ENCODE measurements around the gene ROR1.

Gene ROR1

DNA sequence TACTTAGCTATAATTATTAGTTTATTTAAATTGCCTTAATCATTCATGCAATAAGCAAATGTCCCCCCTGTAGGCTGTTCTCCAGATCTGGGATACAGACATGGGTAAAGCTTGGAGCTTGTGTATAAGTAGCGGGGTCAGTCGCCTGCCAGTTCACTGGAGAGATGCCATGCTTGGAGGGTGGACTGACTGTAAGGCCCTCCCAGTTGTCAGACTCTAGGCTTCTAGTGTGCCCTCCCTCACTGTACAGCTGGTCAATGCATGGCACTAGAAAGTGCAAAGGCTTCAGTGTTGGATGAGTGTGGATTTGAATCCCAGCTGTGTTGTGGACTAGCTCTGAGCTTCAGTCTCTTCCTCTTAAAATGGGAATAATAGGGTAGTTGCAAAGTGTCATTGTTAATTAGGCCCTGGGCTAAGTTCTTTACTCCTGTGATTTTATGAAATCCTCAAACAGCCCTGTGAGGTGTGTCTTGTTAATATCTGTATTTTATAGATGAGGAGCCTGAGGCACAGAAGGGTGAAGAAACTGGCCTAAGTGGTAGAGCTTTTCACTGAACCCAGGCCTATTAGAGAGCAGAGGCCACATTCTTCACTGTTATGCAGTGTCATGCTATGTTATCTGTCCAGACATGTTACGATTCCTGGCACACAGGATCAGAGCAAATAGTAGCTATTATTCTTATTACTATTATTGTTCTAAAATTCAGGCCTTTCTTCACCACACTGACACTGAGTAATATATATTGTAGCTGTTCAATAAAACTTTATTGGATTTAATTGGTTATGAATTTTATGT lies 85.9 kb downstream of the ROR1 start:
- DNase-seq: no peak

DNA sequence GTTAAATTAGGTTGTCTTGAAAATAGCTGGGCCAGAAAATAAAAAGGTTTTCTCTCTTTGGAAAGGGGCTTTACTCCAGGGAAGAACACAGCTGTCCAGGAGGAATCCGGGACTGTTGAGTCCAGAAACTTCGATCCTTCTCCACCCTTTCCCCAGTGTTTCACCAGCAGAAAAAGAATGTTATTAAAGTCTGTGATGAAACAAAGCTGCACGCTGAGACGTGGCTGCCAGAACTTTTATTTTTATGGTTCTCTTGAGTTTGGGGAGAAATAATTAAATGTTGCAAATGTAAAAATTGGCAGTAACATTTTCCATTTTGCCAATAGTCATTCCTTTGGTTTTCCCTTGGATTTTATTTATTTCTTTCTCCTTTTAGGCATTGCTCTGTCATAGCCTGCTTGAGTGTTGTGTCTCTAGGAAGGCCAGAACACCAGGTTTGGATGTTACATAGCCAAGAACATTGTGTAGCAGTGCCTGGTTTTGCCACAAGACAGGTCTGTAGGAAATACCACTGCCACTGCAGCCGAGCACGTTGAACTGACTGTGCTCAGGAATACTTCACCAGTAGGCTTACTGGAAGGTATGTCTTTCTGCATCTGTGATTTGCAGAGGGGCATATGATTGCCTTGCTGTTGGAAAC lies 87.4 kb downstream of the ROR1 start:
- no peak for DNase-seq

DNA sequence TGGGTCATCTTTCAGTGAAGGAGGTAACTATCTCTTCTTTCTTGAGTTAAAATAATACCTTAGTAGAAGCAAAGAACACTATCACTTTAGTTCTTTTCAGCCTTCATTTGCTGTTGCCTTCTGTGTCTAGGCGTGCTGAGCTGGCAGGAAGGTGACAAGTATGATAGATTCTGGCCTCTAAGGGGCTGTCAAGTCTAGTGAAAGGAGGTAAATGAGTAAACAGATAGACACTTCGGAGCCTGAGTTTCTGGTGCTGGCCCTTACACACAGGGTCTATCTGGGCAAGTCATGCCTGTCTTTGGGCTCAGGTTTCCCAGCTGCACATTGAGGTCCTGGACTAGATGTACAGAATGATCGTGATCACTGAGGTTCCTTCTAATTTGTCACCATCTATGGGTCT lies 89.3 kb downstream of the ROR1 start:
- DNase-seq: no peak

DNA sequence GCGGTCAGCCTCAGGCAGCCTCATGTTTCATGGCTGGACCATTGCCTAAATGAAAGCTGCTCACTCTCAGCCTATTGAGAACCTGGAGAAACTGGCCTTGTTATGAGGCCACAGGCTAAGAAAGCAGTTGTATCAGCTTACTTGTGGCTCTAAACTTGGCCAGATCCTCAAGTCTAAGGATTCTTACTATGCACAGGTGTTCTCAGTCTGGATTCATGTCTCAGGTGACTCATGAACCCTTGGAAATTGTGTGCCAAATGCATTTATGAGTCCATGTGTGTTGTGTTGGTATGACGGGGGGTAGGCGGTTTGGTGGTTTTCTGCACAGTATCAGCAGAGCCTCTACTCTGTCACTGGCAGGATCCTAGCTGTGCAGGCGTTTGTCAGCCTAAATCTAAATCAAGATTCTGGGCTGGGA lies 90.4 kb downstream of the ROR1 start:
- DNase-seq: no peak

DNA sequence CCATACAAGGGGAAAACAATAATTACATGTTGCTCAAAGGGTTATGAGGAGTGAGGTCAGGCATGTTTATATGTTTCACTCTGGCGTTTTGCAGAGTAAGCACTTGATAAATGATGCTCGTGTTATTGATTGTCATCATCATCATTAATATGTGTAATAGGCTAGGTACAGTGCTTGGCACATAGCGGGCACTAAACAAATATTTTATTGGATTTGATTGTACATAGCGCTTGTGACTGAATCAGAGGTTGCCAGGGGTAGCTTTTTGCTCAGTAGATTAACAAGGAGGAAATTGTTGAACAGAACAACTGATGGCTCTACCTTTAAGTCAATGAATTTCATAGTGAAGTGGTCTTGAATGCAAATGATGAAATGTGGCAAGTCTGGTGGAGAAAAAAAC lies 91.7 kb downstream of the ROR1 start:
- no peak for DNase-seq

GRCh38 chr1:63866084-63866483 lies 92.3 kb downstream of the ROR1 start:
- DNase-seq: no peak

DNA sequence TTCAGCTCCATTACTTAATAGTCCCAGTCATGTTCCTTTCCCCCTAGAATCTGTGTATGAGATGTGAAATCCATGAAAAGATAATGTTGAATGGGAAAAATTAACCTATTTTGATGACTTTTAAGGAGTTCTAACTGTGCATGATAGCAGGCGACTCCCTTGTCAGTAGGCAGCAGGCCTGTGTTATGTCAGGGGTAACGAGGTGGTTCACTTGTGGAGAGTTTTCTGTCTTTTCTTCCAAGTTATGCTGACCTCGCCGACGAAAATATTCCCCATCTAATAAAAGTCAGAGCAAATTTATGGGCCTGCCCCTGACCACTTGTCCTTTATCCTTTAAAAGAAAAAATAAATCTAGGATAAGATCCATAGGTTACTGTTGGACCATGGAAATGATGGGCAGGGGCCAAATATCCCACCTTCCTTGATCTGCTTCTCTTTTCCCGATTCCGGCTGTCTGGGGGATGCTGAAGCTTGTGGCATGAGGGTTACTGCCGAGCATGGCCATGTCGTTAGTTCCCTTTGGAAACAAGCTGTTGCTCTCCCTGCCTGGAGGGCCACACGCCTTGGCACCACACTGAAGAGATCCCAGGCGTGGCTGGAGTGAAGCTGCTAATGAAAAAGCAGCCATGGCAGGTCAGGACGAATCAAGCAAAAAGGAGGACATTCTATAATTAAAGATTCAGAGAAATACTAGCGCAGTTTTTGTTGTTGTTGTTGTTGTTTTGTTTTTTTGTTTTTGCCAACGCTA lies 93.8 kb downstream of the ROR1 start:
- DNase-seq: no peak

DNA sequence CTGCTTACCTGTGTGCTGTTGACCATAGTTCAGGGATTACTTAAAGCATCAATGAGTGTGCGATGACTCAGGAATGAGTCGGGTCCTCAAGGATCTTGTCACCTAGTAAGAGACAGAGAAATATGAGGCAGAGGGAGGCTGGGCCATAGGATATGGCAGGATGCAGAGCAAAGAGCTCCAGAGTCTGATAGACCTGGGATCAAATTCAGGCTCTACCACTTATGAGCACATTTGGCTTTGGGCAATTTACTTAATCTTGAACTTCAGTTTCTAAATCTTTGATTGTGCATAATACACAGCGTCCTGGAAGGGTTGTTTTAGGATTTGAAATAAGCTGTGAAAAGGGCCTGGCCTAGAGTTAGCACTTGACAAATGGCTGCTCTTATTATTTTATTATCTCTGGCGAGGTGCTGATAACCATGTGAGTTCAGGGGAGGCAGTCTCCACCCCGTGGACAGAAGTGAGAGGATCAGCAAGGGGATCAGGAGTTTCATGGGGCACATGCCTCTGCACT lies 94.5 kb downstream of the ROR1 start:
- DNase-seq: no peak

DNA sequence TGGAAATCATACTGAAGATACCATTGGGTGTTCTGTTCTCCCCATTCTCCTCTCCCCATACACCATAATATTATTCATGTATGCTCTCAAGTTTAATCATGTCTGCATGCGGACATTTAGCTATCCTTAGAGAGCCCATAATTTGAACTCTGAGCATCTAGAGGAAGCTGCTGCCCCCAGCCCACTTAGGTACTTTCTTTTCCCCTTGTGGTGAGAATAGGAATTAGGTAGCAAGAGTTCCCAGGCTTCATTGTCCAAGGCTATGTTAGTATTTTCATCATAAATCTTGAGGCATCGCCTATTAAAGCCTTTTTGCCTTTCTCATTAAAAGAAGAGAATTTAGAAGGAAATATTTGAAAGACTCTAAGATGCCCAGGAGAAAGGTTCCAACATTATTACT lies 96.3 kb downstream of the ROR1 start:
- DNase-seq: no peak

- DNase-seq: no peak
Observed at GRCh38 chr1:63871463-63871862, 97.6 kb downstream of the ROR1 start.

DNA sequence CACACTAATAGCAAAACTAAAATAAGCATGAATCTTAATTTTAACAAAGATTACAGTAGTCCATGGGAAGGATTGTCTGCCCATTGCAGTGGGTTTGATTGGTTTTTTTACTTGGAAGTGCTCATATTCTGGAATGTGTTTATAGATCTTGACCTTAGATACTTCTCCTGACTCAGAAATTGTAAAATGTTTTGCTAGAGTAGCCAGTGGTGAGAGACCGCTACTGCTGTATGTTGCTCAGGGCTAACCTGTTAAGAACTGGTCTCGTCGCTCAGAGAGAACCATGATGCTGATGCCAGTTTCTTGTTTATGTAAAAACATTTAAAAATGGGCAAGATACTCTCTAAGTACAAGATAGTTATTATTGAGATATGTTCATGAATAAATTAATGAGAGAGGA lies 99.9 kb downstream of the ROR1 start:
- DNase-seq: no peak

GRCh38 chr1:63874278-63874880 lies 100.6 kb downstream of the ROR1 start:
- no peak for DNase-seq

GRCh38 chr1:63875636-63876035 lies 101.8 kb downstream of the ROR1 start:
- DNase-seq: no peak

DNA sequence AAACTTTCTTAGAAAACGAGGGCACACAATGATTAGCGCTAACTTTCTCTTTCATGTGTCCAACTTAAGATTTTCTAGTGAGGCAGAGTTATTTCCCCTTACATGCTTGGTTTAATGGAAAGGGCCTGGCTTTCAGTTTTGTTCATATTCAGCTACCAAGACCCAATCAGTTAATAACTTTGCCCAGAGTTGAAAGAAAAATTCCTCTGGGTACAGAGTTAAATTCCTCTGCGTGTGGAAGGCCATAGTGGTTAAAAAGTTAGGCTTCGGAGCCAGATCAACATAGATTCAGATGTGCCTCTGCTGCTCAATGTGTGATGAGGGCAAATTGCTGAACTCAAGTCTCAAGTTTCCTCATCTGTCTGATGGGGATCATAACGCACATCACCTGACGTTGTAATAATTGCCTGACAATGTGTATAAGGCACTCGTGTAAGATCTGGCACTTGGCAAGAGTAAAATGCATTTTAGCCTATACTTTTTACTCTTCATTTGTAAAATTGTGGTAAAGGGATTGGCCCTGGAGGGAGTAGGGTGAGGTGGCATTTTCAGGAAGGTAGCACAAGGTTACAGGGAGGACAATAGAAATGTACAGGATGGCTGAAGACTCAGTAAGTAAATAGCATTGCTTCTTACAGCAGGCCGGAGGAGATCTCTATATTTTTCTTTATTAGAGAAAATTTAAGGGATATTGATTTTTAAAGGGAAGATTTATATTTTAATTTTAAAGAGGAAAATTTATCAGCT lies 103.4 kb downstream of the ROR1 start:
- no peak for DNase-seq

DNA sequence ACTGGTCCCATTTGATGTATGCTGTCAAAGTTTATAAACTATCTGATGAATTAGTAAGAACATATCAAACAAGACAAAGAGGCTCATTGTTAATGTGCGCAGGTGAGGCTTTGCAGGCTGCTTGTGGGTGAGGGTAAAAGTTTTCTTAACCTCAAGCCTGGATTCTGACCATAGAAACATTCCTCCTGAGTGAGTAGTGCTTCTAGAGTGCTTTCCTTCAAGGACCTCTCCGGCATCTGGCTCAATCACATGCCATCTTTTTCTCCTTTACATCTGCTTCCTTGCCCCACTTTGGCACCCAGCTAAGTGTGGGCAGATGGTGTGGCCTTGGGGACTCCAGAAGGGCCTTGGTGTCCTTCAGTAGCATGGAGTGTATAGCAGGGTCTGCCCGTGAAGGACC lies 104.0 kb downstream of the ROR1 start:
- DNase-seq: no peak

GRCh38 chr1:63878932-63879331 lies 105.1 kb downstream of the ROR1 start:
- no peak for DNase-seq

GRCh38 chr1:63880958-63881576 lies 107.2 kb downstream of the ROR1 start:
- DNase-seq: no peak

GRCh38 chr1:63882048-63882704 lies 108.4 kb downstream of the ROR1 start:
- no peak for DNase-seq

DNA sequence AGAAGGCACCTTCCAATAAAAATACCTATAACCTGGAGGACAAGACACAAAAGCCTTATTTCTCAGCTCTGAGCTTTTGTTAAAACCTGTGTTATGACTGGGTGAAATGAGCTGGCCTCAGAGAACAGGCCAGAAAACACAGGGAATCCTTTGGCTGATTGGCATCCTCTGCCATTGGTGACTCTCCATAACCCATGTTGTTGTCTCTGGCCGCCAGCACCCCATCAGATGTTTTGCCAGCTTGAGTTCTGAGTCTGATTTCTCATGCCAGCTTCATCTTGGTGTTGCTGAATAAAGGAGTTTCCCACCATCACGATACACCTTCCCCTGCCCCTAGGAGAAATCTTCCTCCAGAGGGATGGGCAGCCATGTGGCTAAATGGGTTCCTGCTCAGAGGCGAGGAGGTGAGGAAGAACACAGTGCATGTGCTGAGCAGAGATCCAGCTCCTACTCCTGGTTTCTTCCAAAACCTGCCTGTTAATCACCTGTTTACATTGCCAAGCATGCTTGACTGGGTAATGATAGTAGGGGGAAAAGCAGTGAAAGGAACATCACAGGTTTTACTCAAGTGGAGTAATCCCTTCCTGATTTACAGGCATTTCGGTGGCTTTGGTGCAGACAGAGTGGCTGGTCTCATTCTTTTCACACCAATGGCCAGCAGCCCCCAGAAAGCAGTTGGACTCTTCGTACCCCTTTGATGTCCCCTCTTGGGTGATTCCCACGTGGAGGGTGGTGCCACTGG lies 109.8 kb downstream of the ROR1 start:
- no peak for DNase-seq

GRCh38 chr1:63884486-63884885 lies 110.7 kb downstream of the ROR1 start:
- no peak for DNase-seq

DNA sequence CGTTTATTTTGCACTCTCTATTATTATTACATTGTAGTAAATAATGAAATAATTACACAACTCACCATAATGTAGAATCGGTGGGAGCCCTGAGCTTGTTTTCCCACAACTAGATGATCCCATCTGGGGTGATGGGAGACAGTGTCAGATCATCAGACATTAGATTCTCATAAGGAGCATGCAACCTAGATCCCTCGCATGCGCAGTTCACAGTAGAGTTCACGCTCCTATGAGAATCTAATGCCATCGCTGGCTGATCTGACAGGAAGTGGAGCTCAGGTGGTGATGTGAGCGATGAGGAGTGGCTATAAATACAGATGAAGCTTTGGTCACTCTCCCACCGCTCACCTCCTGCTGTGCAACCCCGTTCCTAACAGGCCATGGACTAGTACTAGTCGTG lies 112.1 kb downstream of the ROR1 start:
- DNase-seq: no peak
